IMR-90 (cell line): ENCODE data around the gene DDX27. TPM values are rescaled to one million over a fixed set of nuclear protein-coding genes. Genes with fewer than 3 reads are reported as not detected.

ENCODE experiments used
- ATAC-seq: fragments of 200-7000 bp; cut with Tn5 transposase; 2 replicates; pipeline ENCODE4 v1.9.1; 2020; ENCODE audit warnings: low read depth, mild to moderate bottlenecking, moderate library complexity
- BruUV-seq: library from RNA; stranded (reverse); fragments of 400-500 nt; replicated peaks from 2 replicates; lab custom pipeline; 2021; lab: Mats Ljungman, UMichigan
- CTCF ChIA-PET: fragments of 300-600 bp; formaldehyde crosslinking; extraction: SDS; loops from one replicate; lab custom pipeline; 2021; ENCODE audit warnings: antibody characterized with exemption; lab: Yijun Ruan, JAX
- POLR2A ChIA-PET: fragments of 300-600 bp; sonication (Branson Sonifier 250); formaldehyde crosslinking; loops from one replicate; lab custom pipeline; 2022; ENCODE audit warnings: antibody characterized with exemption; ENCODE audit not compliant: unreplicated experiment; lab: Charles Lee
- DNase-seq: peaks from one replicate; pipeline ENCODE4 v3.0.0; 2013
- H2AFZ ChIP-seq: replicated peaks from 2 replicates; pipeline ENCODE3; 2013; ENCODE audit warnings: low read length, mild to moderate bottlenecking; ENCODE audit not compliant: poor library complexity
- H2AK5ac ChIP-seq: 2 replicates; pipeline ENCODE4 v1.6.1; 2013; ENCODE audit warnings: low read depth, low read length, inconsistent platforms
- H2AK9ac ChIP-seq: replicated peaks from 2 replicates; pipeline ENCODE3; 2013; ENCODE audit warnings: mild to moderate bottlenecking, low read depth, low read length, moderate library complexity; ENCODE audit not compliant: poor library complexity
- H2BK120ac ChIP-seq: 2 replicates; pipeline ENCODE4 v1.6.1; 2013; ENCODE audit warnings: low read depth, low read length, inconsistent platforms
- H2BK15ac ChIP-seq: 3 replicates; pipeline ENCODE4 v1.6.1; 2013; ENCODE audit warnings: low read depth, low read length, inconsistent platforms
- H2BK20ac ChIP-seq: 2 replicates; pipeline ENCODE4 v1.6.1; 2013; ENCODE audit warnings: low read depth, mild to moderate bottlenecking, inconsistent platforms, low read length, moderate library complexity
- H2BK5ac ChIP-seq: 2 replicates; pipeline ENCODE4 v1.6.1; 2013; ENCODE audit warnings: mild to moderate bottlenecking, low read depth, low read length, inconsistent platforms; ENCODE audit not compliant: poor library complexity, severe bottlenecking
- H3K14ac ChIP-seq: replicated peaks from 2 replicates; pipeline ENCODE4 v1.6.1; 2013; ENCODE audit warnings: low read depth, low read length, inconsistent platforms
- H3K18ac ChIP-seq: 2 replicates; pipeline ENCODE4 v1.6.1; 2013; ENCODE audit warnings: low read depth, low read length, control low read depth
- H3K23ac ChIP-seq: 2 replicates; pipeline ENCODE4 v1.6.1; 2013; ENCODE audit warnings: low read depth, low read length, inconsistent platforms
- H3K27ac ChIP-seq: 2 replicates; pipeline ENCODE4 v1.5.1; 2013; ENCODE audit warnings: mild to moderate bottlenecking, control low read depth, low read length; ENCODE audit not compliant: insufficient read depth
- H3K27me3 ChIP-seq: 2 replicates; pipeline ENCODE4 v1.6.1; 2013; ENCODE audit warnings: low read length; ENCODE audit not compliant: control insufficient read depth, insufficient read depth
- H3K36me3 ChIP-seq: 2 replicates; pipeline ENCODE4 v1.6.1; 2013; ENCODE audit warnings: low read length, mixed read lengths; ENCODE audit not compliant: control insufficient read depth, insufficient read depth
- H3K4ac ChIP-seq: 2 replicates; pipeline ENCODE4 v1.6.1; 2013; ENCODE audit warnings: low read depth, low read length, inconsistent platforms
- H3K4me1 ChIP-seq: 2 replicates; pipeline ENCODE4 v1.6.1; 2013; ENCODE audit warnings: low read length, mixed read lengths; ENCODE audit not compliant: control insufficient read depth, insufficient read depth
- H3K4me2 ChIP-seq: 2 replicates; pipeline ENCODE4 v1.6.1; 2013; ENCODE audit warnings: low read depth, mild to moderate bottlenecking, control low read depth, low read length, moderate library complexity
- H3K4me3 ChIP-seq: 2 replicates; pipeline ENCODE4 v1.5.1; 2013; ENCODE audit warnings: low read depth, mild to moderate bottlenecking, control low read depth, low read length, moderate library complexity; ENCODE audit not compliant: insufficient read depth
- H3K56ac ChIP-seq: 2 replicates; pipeline ENCODE4 v1.6.1; 2013; ENCODE audit warnings: low read length, inconsistent platforms; ENCODE audit not compliant: insufficient read depth; ENCODE audit errors: extremely low read depth
- H3K79me1 ChIP-seq, 2 experiments: 2 replicates each; pipeline ENCODE4 v1.6.1; 2013; ENCODE audit warnings: low read length in 2 of 2, inconsistent platforms in 1 of 2, low read depth in 1 of 2
- H3K9ac ChIP-seq: 2 replicates; pipeline ENCODE4 v1.6.1; 2013; ENCODE audit warnings: low read depth, low read length, control low read depth
- H3K9me1 ChIP-seq: 2 replicates; pipeline ENCODE4 v1.6.1; 2013; ENCODE audit warnings: low read length, inconsistent platforms; ENCODE audit not compliant: insufficient read depth
- H3K9me3 ChIP-seq: 2 replicates; pipeline ENCODE4 v1.6.1; 2013; ENCODE audit warnings: low read length; ENCODE audit not compliant: control insufficient read depth, insufficient read depth
- H4K20me1 ChIP-seq: 2 replicates; pipeline ENCODE4 v1.6.1; 2013; ENCODE audit warnings: low read length, inconsistent platforms; ENCODE audit not compliant: insufficient read depth
- H4K5ac ChIP-seq: 2 replicates; pipeline ENCODE4 v1.6.1; 2013; ENCODE audit warnings: mild to moderate bottlenecking, low read depth, low read length, control low read depth
- H4K8ac ChIP-seq, 2 experiments: 2 replicates each; pipeline ENCODE4 v1.6.1; 2013; ENCODE audit warnings: low read depth in 2 of 2, low read length in 2 of 2, control low read depth in 1 of 2, inconsistent platforms in 1 of 2
- H4K91ac ChIP-seq: 2 replicates; pipeline ENCODE4 v1.6.1; 2013; ENCODE audit warnings: low read depth, low read length, inconsistent platforms; ENCODE audit not compliant: insufficient read depth
- BHLHE40 ChIP-seq: fragments of 150-350 bp; IDR thresholded peaks from 2 replicates; pipeline ENCODE4 v1.6.1; 2016; ENCODE audit warnings: mild to moderate bottlenecking, low read depth, low read length
- MAZ ChIP-seq: IDR thresholded peaks from 2 replicates; pipeline ENCODE4 v1.6.1; 2012; ENCODE audit warnings: low read depth, mild to moderate bottlenecking, low read length, improper control_type of control experiment, moderate library complexity, borderline replicate concordance
- MXI1 ChIP-seq: IDR thresholded peaks from 2 replicates; pipeline ENCODE4 v1.6.1; 2012; ENCODE audit warnings: low read depth, mild to moderate bottlenecking, low read length, moderate library complexity, borderline replicate concordance
- NFE2L2 ChIP-seq: fragments of 150-350 bp; IDR thresholded peaks from 2 replicates; pipeline ENCODE4 v1.6.1; 2016; ENCODE audit warnings: low read depth, mild to moderate bottlenecking, low read length
- WGBS, 2 experiments: methylation state at CpG; one replicate each; pipeline versions ENCODE4 v1.1.5 to v1.1.7; 2013; ENCODE audit warnings: missing lambda C conversion rate in 2 of 2; ENCODE audit not compliant: insufficient read length in 1 of 2; ENCODE audit errors: extremely low coverage in 2 of 2; 5-methylcytosine and 5-hydroxymethylcytosine counted together
- dilution Hi-C: fragments of 300-500 bp; cut with HindIII; formaldehyde crosslinking; loops from one replicate; pipeline ENCODE4 v1.14.3; 2018; ENCODE audit warnings: low sequenced_read_pairs; ENCODE audit not compliant: unreplicated experiment
- in situ Hi-C: fragments of 300-500 bp; cut with MboI; formaldehyde crosslinking; loops from 3 replicates; pipeline ENCODE4 v1.14.3; 2019; ENCODE audit warnings: low sequenced_read_pairs, inconsistent platforms, mixed read lengths
- intact Hi-C: fragments of 100-400 bp; cut with micrococcal nuclease; formaldehyde crosslinking; loops from 2 replicates; pipeline ENCODE4 v1.10.0; 2022
- polyA plus RNA-seq, 3 experiments: library from polyadenylated mRNA; depleted of rRNA; stranded (reverse); fragments of >200 nt; gene quantifications; 2 replicates each; pipeline ENCODE4 v1.2.3, GENCODE V29; 2012; ENCODE audit warnings: low replicate concordance in 1 of 3
- total RNA-seq: library from RNA; depleted of rRNA; stranded (reverse); fragments of >200 nt; gene quantifications from 2 replicates; pipeline ENCODE4 v1.2.3, GENCODE V29; 2012
- TF ChIP-seq, protein P1 (sequence below): conservative IDR thresholded peaks from 2 replicates; pipeline ENCODE4 v1.5.1; 2012; ENCODE audit warnings: mild to moderate bottlenecking, low read depth, low read length, improper control_type of control experiment

DDX27 gene
- total and polyA plus RNA-seq, 2 of the 4 experiments (the other 2 are of a cell fraction), result 33.2 to 36.7 TPM

DNA sequence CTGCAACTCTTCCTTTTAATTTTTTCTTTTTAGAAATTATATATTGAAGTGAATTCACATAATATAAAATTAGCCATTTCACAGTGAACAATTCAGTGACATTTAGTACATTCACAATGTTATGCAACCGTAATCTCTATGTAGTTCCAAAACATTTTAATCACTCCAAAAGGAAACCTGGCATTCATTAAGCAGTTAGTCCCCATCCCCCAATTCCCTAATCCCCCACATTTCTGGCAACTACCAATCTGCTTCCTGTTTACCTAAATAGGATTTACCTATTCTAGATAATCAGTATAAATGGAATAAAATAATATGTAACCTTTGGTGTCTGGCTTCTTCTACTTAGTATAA, 8.5 kb upstream of the DDX27 start:
- 86% methylated on average over 1 of the region's 1 CpG; no CpG with 5 or more reads in 1 of the 2 experiments for WGBS, 2 experiments
- TF ChIP-seq BHLHE40 (no peak), MXI1 (no peak), NFE2L2 (no peak), MAZ (no peak)
- TF ChIP-seq, protein P1, sequence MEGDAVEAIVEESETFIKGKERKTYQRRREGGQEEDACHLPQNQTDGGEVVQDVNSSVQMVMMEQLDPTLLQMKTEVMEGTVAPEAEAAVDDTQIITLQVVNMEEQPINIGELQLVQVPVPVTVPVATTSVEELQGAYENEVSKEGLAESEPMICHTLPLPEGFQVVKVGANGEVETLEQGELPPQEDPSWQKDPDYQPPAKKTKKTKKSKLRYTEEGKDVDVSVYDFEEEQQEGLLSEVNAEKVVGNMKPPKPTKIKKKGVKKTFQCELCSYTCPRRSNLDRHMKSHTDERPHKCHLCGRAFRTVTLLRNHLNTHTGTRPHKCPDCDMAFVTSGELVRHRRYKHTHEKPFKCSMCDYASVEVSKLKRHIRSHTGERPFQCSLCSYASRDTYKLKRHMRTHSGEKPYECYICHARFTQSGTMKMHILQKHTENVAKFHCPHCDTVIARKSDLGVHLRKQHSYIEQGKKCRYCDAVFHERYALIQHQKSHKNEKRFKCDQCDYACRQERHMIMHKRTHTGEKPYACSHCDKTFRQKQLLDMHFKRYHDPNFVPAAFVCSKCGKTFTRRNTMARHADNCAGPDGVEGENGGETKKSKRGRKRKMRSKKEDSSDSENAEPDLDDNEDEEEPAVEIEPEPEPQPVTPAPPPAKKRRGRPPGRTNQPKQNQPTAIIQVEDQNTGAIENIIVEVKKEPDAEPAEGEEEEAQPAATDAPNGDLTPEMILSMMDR, result no peak
- ATAC-seq, result no peak
- intact Hi-C loops, result no loop called here
- in situ Hi-C loops, result no loop called here
- no peaks in the 10 kb centered on the region for H3K79me1 ChIP-seq
- no peak overlapping the region for H3K14ac ChIP-seq
- H3K18ac ChIP-seq, result no peak overlapping the region
- no peak overlapping the region for H2AK9ac ChIP-seq
- H4K5ac ChIP-seq, result no peak overlapping the region
- H2BK5ac ChIP-seq, result no peak overlapping the region
- no peaks in the 10 kb centered on the region for H3K4me1 ChIP-seq
- no peak overlapping the region for H2BK120ac ChIP-seq
- POLR2A ChIA-PET, result no interaction called here
- H3K4me2 ChIP-seq, result no peak overlapping the region
- no peak overlapping the region for H3K27ac ChIP-seq
- no peak overlapping the region for H2AFZ ChIP-seq
- H3K27me3 ChIP-seq, result no peaks in the 10 kb centered on the region
- no peak overlapping the region for H2BK15ac ChIP-seq
- no peak overlapping the region for H3K4me3 ChIP-seq
- H3K9me3 ChIP-seq, result peaks cover 5% of the 10 kb centered on the region; the same call in 1 of the 2 replicates
- CTCF ChIA-PET, result no interaction called here
- no peak overlapping the region for H4K91ac ChIP-seq
- BruUV-seq, result no TSS peak
- no peak overlapping the region for H3K4ac ChIP-seq
- no peak overlapping the region for H2BK20ac ChIP-seq
- no peak overlapping the region for H3K9ac ChIP-seq
- no peak overlapping the region for H2AK5ac ChIP-seq
- no peak for DNase-seq
- H4K20me1 ChIP-seq, result no peaks in the 10 kb centered on the region
- no peak overlapping the region for H3K23ac ChIP-seq
- no peak overlapping the region for H4K8ac ChIP-seq
- H3K36me3 ChIP-seq, result no peaks in the 10 kb centered on the region
- no peak overlapping the region for H3K56ac ChIP-seq
- no peaks in the 10 kb centered on the region for H3K9me1 ChIP-seq
- dilution Hi-C loops, result no loop called here
